Fibroblast of lung (primary cell): Measurements from ENCODE around the gene MAS1.

ENCODE experiments used
- CTCF ChIP-seq, 2 donors: IDR thresholded peaks in 1 of 2; conservative IDR thresholded peaks in 1 of 2; 1 replicate in 1 of 2; 2 replicates in 1 of 2; pipeline ENCODE4 v1.5.1; 2011 to 2012; ENCODE audit warnings: low read length in 2 of 2, control low read depth in 1 of 2, inconsistent platforms in 1 of 2, low read depth in 1 of 2, mild to moderate bottlenecking in 1 of 2
- EZH2 ChIP-seq: IDR thresholded peaks from 2 replicates; pipeline ENCODE4 v1.5.1; 2012; ENCODE audit warnings: low read length, control low read depth, mild to moderate bottlenecking; ENCODE audit errors: missing control alignments

DNA sequence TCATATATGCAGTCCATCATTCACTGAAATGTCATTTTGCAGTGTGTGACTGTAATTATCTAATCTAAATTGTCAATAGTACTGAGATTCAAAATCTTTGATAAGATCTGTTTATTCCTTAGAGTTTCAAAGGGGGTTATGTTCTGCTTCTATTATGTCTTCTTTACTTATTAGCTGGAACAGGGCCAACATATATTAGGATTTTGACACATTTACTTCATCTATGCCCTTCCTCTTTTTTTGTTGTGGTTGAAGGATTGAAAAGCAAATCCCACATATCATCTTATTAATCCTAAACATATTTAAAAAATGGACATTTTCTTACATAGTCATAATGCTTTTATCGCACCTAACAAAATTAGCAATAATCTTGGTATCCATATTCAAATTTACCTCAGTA lies 30.3 kb upstream of the MAS1 start:
- TF ChIP-seq CTCF (conservative IDR thresholded peaks at IDR 0.05 in 1 of 2, IDR thresholded peaks at IDR 0.05 in 1 of 2; ENCODE audit: low read depth in 1 of 2, low read length in 2 of 2): no peak
- no peak for TF ChIP-seq EZH2
